Activated CD8-positive, alpha-beta memory T cell treated with anti-CD3 and anti-CD28 coated beads for 24 hours (primary cell): ENCODE results near the gene NFIC.
"Not testable (repeated sequence)": the region's sequence is repeated elsewhere in the genome, so short reads cannot be mapped to it uniquely, and the experiment has no call there.

Source experiments
- DNase-seq: peaks from one replicate; pipeline ENCODE4 v3.0.0-alpha.2; 2020

NFIC gene

GRCh38 chr19:3431760-3432397, 65.5 kb downstream of the NFIC start:
- no peak for DNase-seq

GRCh38 chr19:3433313-3433712, 66.9 kb downstream of the NFIC start:
- DNase-seq: no peak

- peak; percentile 58 for DNase-seq
These were observed 67.6 kb downstream of the NFIC start for GRCh38 chr19:3433805-3434540.

GRCh38 chr19:3434630-3435553, 68.5 kb downstream of the NFIC start:
- peak; percentile 99 for DNase-seq

- DNase-seq: peak; percentile 79
These were observed 73.7 kb downstream of the NFIC start for GRCh38 chr19:3440082-3440481.

GRCh38 chr19:3441089-3441985, 75.0 kb downstream of the NFIC start:
- DNase-seq: no peak

GRCh38 chr19:3441986-3442329, 75.6 kb downstream of the NFIC start:
- no peak for DNase-seq

- no peak for DNase-seq
These were observed 76.2 kb downstream of the NFIC start for GRCh38 chr19:3442487-3443071.

GRCh38 chr19:3443840-3444694, 77.7 kb downstream of the NFIC start:
- no peak for DNase-seq

- no peak for DNase-seq
These were observed 78.4 kb downstream of the NFIC start for GRCh38 chr19:3444695-3445234.

- not testable (repeated sequence) for DNase-seq
These were observed 80.3 kb downstream of the NFIC start for GRCh38 chr19:3446657-3447056.

GRCh38 chr19:3448616-3449334, 82.4 kb downstream of the NFIC start:
- no peak for DNase-seq

GRCh38 chr19:3450796-3451411, 84.5 kb downstream of the NFIC start:
- DNase-seq: no peak

- no peak for DNase-seq
These were observed 85.1 kb downstream of the NFIC start for GRCh38 chr19:3451451-3451866.

GRCh38 chr19:3452171-3452941, 86.0 kb downstream of the NFIC start:
- no peak for DNase-seq

- DNase-seq: not testable (repeated sequence)
These were observed 86.5 kb downstream of the NFIC start for GRCh38 chr19:3452942-3453214.

- no peak for DNase-seq
These were observed 87.5 kb downstream of the NFIC start for GRCh38 chr19:3453840-3454239.

GRCh38 chr19:3454656-3455392, 88.4 kb downstream of the NFIC start:
- DNase-seq: no peak
